Pons (tissue), 1 donor: ENCODE data around the gene GRID1.
A peak's percentile ranks its signal among the peaks of the same experiment; 100 is the strongest.

ENCODE experiments used
- DNase-seq: peaks from one replicate; pipeline ENCODE4 v3.0.0-alpha.2; 2016; ENCODE audit warnings: low spot score

GRID1 gene

GRCh38 chr10:86366033-86366901 is at the start of gene GRID1:
Gene GRID1, minus strand, starts transcription at chr10:86366795.
- no peak for DNase-seq

- no peak for DNase-seq
These were observed 49.0 kb upstream of the GRID1 start for GRCh38 chr10:86415583-86415982.

GRCh38 chr10:86415116-86415515 is 48.5 kb upstream of the GRID1 start:
- DNase-seq, result no peak

- DNase-seq, result no peak
These were observed 46.6 kb upstream of the GRID1 start for GRCh38 chr10:86413046-86413728.

- DNase-seq, result no peak
These were observed 45.4 kb upstream of the GRID1 start for GRCh38 chr10:86411852-86412560.

GRCh38 chr10:86411281-86411841 is 44.8 kb upstream of the GRID1 start:
- peak; percentile 67 for DNase-seq

- no peak for DNase-seq
These were observed 44.0 kb upstream of the GRID1 start for GRCh38 chr10:86410542-86411124.

- no peak for DNase-seq
These were observed 42.6 kb upstream of the GRID1 start for GRCh38 chr10:86409183-86409582.

GRCh38 chr10:86403183-86403797 is 36.7 kb upstream of the GRID1 start:
- DNase-seq, result no peak

GRCh38 chr10:86402283-86402941 is 35.8 kb upstream of the GRID1 start:
- no peak for DNase-seq

- no peak for DNase-seq
These were observed 35.1 kb upstream of the GRID1 start for GRCh38 chr10:86401588-86402282.

- peak; percentile 28 for DNase-seq
These were observed 34.4 kb upstream of the GRID1 start for GRCh38 chr10:86400705-86401587.

GRCh38 chr10:86399879-86400704 is 33.5 kb upstream of the GRID1 start:
- peak; percentile 93 for DNase-seq

GRCh38 chr10:86399514-86399878 is 32.9 kb upstream of the GRID1 start:
- no peak for DNase-seq

- DNase-seq, result no peak
These were observed 30.5 kb upstream of the GRID1 start for GRCh38 chr10:86397120-86397519.

- DNase-seq, result no peak
These were observed 27.4 kb upstream of the GRID1 start for GRCh38 chr10:86393862-86394455.

GRCh38 chr10:86393362-86393761 is 26.8 kb upstream of the GRID1 start:
- DNase-seq, result no peak

GRCh38 chr10:86392723-86393094 is 26.1 kb upstream of the GRID1 start:
- no peak for DNase-seq
